D721Med (cell line): ENCODE data around the gene CDC42.

ENCODE experiments used
- DNase-seq: peaks from one replicate; pipeline ENCODE4 v3.0.0; 2011; ENCODE audit warnings: low spot score; ENCODE audit not compliant: insufficient read length
- FAIRE-seq: peaks from 2 replicates; lab custom pipeline; 2011; peaks lifted over from hg19 to GRCh38; lab: Jason Lieb, UNC
- CTCF ChIP-seq: IDR thresholded peaks from 2 replicates; pipeline ENCODE4 v1.5.1; 2012; ENCODE audit warnings: mild to moderate bottlenecking, control low read depth; ENCODE audit not compliant: insufficient read depth; ENCODE audit errors: missing control alignments

Gene CDC42

GRCh38 chr1:22104094-22104493 is 51.6 kb downstream of the CDC42 start:
- DNase-seq = no peak
- FAIRE-seq = no peak
- TF ChIP-seq CTCF = no peak

GRCh38 chr1:22104865-22105437 is 52.4 kb downstream of the CDC42 start:
- TF ChIP-seq CTCF = no peak
- DNase-seq (no peak), FAIRE-seq (no peak)

GRCh38 chr1:22105611-22106207 is 53.2 kb downstream of the CDC42 start:
- peak; percentile 83 for TF ChIP-seq CTCF
- no peak for DNase-seq
- FAIRE-seq = no peak

- DNase-seq = no peak
- TF ChIP-seq CTCF = no peak
- no peak for FAIRE-seq
Measured at GRCh38 chr1:22107126-22107525, 54.6 kb downstream of the CDC42 start.

GRCh38 chr1:22108339-22109105 is 56.0 kb downstream of the CDC42 start:
- no peak for TF ChIP-seq CTCF
- FAIRE-seq = no peak
- DNase-seq = no peak

GRCh38 chr1:22110016-22110415 is 57.5 kb downstream of the CDC42 start:
- DNase-seq = no peak
- TF ChIP-seq CTCF = no peak
- FAIRE-seq = no peak

- no peak for FAIRE-seq
- TF ChIP-seq CTCF = no peak
- DNase-seq = no peak
Measured at GRCh38 chr1:22111115-22111514, 58.6 kb downstream of the CDC42 start.
